ENCODE results near the gene CTSH. TPM values are rescaled to one million over a fixed set of nuclear protein-coding genes. Genes with fewer than 3 reads are reported as not detected.

CTSH gene
- total RNA-seq, 1 experiment from 2014 or later: 20.4 TPM

DNA sequence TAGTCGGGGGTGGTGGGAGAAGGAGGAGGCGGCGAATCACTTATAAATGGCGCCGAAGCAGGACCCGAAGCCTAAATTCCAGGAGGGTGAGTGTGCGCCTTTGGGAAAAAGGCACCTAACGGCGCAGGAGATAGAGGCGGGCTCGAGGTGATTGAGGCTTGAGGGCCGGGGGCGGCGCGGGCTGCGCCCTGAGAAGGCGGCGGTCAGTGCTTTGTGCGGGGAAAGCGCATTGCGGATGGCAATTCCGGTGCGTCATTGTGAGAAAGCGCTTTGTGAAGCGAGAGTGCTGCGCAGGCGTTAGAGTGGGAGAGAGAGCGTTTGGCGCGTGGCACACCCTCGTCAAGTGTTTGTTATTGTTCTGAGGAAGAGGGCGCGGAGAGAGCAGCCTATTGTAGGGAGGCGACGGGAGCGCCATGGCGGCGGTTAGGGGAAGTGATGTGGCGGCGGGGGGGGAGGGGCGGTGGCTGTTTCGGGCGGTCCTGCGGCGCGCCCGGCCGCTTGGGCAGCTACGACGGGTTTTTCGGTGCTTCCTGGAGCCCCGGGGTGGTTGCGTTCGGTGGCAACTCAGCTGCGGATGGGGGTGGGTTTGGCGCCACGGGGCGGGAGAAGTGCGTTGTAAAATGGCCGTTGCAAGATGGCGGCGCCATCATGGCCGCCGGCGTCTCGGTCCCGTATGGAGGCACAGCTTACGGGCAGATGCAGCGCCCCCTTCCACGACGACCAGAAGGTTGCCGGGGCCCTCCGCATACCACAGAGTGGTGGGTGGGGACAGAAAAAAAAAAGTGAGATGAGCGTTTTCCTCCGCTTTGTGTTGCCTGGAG, 71.7 kb downstream of the CTSH start (continued):
- TF ChIP-seq GABPB1 (CRISPR knock-in tag; IDR thresholded peaks at IDR 0.05): no peak; the same call in 1 of the 2 replicates
- TF ChIP-seq HMGXB4 (CRISPR knock-in tag; IDR thresholded peaks at IDR 0.05): peak; percentile 82
- TF ChIP-seq PRRX2 (CRISPR knock-in tag; IDR thresholded peaks at IDR 0.05): peak; percentile 71; the same call in 1 of the 2 replicates
- peak; percentile 52; the same call in 1 of the 2 replicates for TF ChIP-seq SMAD4 (CRISPR knock-in tag; IDR thresholded peaks at IDR 0.05)
- peak; percentile 26; the same call in 1 of the 2 replicates for TF ChIP-seq SP1 (CRISPR knock-in tag; conservative IDR thresholded peaks at IDR 0.05)
- TF ChIP-seq ZMAT4 (CRISPR knock-in tag; IDR thresholded peaks at IDR 0.05): peak; percentile 59
- TF ChIP-seq, protein P1, sequence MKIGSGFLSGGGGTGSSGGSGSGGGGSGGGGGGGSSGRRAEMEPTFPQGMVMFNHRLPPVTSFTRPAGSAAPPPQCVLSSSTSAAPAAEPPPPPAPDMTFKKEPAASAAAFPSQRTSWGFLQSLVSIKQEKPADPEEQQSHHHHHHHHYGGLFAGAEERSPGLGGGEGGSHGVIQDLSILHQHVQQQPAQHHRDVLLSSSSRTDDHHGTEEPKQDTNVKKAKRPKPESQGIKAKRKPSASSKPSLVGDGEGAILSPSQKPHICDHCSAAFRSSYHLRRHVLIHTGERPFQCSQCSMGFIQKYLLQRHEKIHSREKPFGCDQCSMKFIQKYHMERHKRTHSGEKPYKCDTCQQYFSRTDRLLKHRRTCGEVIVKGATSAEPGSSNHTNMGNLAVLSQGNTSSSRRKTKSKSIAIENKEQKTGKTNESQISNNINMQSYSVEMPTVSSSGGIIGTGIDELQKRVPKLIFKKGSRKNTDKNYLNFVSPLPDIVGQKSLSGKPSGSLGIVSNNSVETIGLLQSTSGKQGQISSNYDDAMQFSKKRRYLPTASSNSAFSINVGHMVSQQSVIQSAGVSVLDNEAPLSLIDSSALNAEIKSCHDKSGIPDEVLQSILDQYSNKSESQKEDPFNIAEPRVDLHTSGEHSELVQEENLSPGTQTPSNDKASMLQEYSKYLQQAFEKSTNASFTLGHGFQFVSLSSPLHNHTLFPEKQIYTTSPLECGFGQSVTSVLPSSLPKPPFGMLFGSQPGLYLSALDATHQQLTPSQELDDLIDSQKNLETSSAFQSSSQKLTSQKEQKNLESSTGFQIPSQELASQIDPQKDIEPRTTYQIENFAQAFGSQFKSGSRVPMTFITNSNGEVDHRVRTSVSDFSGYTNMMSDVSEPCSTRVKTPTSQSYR (CRISPR knock-in tag; IDR thresholded peaks at IDR 0.05): no peak
- TF ChIP-seq, protein P2, sequence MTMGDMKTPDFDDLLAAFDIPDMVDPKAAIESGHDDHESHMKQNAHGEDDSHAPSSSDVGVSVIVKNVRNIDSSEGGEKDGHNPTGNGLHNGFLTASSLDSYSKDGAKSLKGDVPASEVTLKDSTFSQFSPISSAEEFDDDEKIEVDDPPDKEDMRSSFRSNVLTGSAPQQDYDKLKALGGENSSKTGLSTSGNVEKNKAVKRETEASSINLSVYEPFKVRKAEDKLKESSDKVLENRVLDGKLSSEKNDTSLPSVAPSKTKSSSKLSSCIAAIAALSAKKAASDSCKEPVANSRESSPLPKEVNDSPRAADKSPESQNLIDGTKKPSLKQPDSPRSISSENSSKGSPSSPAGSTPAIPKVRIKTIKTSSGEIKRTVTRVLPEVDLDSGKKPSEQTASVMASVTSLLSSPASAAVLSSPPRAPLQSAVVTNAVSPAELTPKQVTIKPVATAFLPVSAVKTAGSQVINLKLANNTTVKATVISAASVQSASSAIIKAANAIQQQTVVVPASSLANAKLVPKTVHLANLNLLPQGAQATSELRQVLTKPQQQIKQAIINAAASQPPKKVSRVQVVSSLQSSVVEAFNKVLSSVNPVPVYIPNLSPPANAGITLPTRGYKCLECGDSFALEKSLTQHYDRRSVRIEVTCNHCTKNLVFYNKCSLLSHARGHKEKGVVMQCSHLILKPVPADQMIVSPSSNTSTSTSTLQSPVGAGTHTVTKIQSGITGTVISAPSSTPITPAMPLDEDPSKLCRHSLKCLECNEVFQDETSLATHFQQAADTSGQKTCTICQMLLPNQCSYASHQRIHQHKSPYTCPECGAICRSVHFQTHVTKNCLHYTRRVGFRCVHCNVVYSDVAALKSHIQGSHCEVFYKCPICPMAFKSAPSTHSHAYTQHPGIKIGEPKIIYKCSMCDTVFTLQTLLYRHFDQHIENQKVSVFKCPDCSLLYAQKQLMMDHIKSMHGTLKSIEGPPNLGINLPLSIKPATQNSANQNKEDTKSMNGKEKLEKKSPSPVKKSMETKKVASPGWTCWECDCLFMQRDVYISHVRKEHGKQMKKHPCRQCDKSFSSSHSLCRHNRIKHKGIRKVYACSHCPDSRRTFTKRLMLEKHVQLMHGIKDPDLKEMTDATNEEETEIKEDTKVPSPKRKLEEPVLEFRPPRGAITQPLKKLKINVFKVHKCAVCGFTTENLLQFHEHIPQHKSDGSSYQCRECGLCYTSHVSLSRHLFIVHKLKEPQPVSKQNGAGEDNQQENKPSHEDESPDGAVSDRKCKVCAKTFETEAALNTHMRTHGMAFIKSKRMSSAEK (CRISPR knock-in tag; IDR thresholded peaks at IDR 0.05; ENCODE audit: borderline replicate concordance): no peak
- no peak; the same call in 1 of the 2 replicates for TF ChIP-seq HMGA2 (CRISPR knock-in tag; IDR thresholded peaks at IDR 0.05)
- no peak for TF ChIP-seq E2F1 (CRISPR knock-in tag; IDR thresholded peaks at IDR 0.05)
- TF ChIP-seq GTF2I (CRISPR knock-in tag; conservative IDR thresholded peaks at IDR 0.05): no peak
- TF ChIP-seq, protein P3, sequence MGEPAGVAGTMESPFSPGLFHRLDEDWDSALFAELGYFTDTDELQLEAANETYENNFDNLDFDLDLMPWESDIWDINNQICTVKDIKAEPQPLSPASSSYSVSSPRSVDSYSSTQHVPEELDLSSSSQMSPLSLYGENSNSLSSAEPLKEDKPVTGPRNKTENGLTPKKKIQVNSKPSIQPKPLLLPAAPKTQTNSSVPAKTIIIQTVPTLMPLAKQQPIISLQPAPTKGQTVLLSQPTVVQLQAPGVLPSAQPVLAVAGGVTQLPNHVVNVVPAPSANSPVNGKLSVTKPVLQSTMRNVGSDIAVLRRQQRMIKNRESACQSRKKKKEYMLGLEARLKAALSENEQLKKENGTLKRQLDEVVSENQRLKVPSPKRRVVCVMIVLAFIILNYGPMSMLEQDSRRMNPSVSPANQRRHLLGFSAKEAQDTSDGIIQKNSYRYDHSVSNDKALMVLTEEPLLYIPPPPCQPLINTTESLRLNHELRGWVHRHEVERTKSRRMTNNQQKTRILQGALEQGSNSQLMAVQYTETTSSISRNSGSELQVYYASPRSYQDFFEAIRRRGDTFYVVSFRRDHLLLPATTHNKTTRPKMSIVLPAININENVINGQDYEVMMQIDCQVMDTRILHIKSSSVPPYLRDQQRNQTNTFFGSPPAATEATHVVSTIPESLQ (CRISPR knock-in tag; IDR thresholded peaks at IDR 0.05): no peak
- TF ChIP-seq ESRRA (CRISPR knock-in tag; IDR thresholded peaks at IDR 0.05; ENCODE audit: borderline replicate concordance): no peak
- TF ChIP-seq AR (CRISPR knock-in tag; IDR thresholded peaks at IDR 0.05): peak; percentile 87; the same call in 1 of the 2 replicates
- no peak for TF ChIP-seq TP53 (CRISPR knock-in tag; IDR thresholded peaks at IDR 0.05)
- 0 out of 2 replicates have a peak, but pooled peaks have one; percentile 26 for TF ChIP-seq ZNF232 (CRISPR knock-in tag; IDR thresholded peaks at IDR 0.05)
- no peak for TF ChIP-seq ZNF317 (CRISPR knock-in tag; IDR thresholded peaks at IDR 0.05; ENCODE audit: borderline replicate concordance, low read depth)
- TF ChIP-seq ELF4 (CRISPR knock-in tag; IDR thresholded peaks at IDR 0.05; ENCODE audit: low read depth): no peak
- TF ChIP-seq MYBL2 (CRISPR knock-in tag; IDR thresholded peaks at IDR 0.05): no peak
- TF ChIP-seq USF1 (CRISPR knock-in tag; IDR thresholded peaks at IDR 0.05): peak; percentile 43; the same call in 1 of the 2 replicates
- no peak for TF ChIP-seq ZNF423 (CRISPR knock-in tag; IDR thresholded peaks at IDR 0.05)
